AG09319 (cell line): ENCODE results near the gene DBH.

Source experiments
- DNase-seq: peaks from one replicate; pipeline ENCODE4 v3.0.0-alpha.2; 2010; ENCODE audit warnings: low read depth; ENCODE audit errors: extremely low read depth
- TF ChIP-seq, protein P1 (sequence below): IDR thresholded peaks from 2 replicates; pipeline ENCODE4 v1.5.1; 2011; ENCODE audit warnings: low read depth, mild to moderate bottlenecking, inconsistent platforms, low read length, moderate library complexity

The DBH gene

GRCh38 chr9:133635098-133635497, 1.1 kb upstream of the DBH start:
- TF ChIP-seq, protein P1, sequence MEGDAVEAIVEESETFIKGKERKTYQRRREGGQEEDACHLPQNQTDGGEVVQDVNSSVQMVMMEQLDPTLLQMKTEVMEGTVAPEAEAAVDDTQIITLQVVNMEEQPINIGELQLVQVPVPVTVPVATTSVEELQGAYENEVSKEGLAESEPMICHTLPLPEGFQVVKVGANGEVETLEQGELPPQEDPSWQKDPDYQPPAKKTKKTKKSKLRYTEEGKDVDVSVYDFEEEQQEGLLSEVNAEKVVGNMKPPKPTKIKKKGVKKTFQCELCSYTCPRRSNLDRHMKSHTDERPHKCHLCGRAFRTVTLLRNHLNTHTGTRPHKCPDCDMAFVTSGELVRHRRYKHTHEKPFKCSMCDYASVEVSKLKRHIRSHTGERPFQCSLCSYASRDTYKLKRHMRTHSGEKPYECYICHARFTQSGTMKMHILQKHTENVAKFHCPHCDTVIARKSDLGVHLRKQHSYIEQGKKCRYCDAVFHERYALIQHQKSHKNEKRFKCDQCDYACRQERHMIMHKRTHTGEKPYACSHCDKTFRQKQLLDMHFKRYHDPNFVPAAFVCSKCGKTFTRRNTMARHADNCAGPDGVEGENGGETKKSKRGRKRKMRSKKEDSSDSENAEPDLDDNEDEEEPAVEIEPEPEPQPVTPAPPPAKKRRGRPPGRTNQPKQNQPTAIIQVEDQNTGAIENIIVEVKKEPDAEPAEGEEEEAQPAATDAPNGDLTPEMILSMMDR, result no peak
- DNase-seq, result no peak

DNA sequence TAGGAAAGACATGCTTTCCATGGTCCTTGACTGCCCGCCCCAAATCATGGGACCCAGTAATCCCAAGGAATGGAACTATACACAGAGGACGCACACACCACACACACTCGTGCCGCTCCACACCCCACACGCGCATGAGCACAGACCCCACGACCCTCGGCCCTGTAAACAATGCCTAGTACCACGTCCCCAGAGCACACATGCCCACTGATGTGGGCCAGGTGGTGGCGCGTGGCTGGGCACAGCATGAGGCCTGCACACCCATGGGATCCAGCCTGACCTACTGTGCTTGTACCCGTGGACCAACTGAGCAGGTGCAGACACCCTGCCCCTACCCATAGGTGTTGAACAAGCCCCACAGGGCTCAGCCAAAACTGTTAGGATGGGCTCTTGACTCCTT, 739 bp downstream of the DBH start:
- no peak for DNase-seq
- TF ChIP-seq, protein P1, result no peak

DNA sequence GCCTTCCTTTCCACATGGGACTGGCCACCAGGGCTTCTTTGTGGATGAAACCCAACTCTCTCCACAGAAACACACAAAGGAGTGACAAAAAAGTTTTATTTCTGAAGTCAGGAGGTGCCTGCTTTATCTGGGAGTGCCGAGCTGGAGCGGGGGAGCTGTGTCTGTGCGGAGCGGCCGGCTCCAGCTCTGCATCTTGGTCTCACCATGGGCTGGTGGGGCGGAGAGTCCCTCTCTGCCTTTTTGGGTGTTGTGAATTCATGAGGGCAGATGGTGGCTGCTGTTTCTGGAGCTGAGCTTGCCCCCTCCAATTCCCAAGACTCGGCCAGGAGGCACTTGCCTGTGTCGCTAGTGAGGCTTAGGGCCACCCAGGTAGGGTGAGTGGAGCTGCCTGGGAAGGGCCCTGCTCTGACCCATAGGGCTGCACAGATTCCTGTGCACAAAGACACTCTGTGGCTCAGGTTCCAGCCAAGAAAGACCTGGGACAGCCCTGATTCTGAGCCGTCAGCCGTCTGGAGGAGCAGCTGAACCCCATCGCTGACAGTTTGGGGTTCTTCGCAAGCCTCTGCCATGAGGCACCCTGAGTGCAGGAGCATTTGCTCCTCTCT, 1.4 kb downstream of the DBH start:
- DNase-seq, result no peak
- TF ChIP-seq, protein P1, result no peak

GRCh38 chr9:133638076-133638475, 1.9 kb downstream of the DBH start:
- TF ChIP-seq, protein P1, result no peak
- DNase-seq, result no peak

DNA sequence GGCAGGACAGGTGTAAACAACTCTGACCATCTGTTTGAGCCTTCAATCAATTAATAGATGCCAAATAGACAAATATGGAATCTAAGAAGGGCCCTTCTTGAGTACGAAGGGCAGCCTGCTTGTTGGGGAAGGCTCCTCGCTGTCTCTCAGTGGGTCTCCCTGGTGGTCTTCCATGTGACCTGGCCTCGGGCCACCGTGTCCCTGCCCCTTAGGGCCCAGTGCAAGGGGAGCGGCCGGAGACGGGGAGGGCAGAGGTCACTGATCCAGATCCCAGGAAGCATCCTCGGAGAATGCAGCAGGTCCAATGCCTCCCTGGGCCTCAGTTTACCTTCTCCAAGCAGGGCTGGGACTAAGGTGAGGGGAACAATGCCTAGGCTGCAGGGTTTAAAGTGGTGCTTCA, 2.5 kb downstream of the DBH start:
- no peak for DNase-seq
- TF ChIP-seq, protein P1, result no peak

DNA sequence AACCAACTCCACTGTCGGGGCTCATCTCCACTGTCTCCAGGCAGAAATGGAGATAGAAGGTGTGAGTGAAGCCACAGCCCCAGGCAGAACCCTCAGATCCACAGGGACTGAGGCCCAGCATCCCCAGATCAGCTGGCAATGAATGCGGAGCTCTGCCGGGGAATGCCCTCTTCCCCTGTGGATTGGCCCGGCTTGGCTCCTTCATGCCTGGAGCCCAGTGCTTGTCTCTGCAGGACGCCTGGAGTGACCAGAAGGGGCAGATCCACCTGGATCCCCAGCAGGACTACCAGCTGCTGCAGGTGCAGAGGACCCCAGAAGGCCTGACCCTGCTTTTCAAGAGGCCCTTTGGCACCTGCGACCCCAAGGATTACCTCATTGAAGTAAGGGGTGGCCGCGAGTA, 3.5 kb downstream of the DBH start:
- TF ChIP-seq, protein P1, result no peak
- no peak for DNase-seq

GRCh38 chr9:133640160-133640559, 4.0 kb downstream of the DBH start:
- DNase-seq, result no peak
- TF ChIP-seq, protein P1, result no peak
